ENCODE measurements around the gene PCMTD2. TPM values are rescaled to one million over a fixed set of nuclear protein-coding genes. Genes with fewer than 3 reads are reported as not detected.

The PCMTD2 gene
- total and polyA plus RNA-seq, 2 of the 13 experiments (the other 11 are each of a cell fraction or from before 2014, with no cell fraction given) = 47.0 to 76.9 TPM

DNA sequence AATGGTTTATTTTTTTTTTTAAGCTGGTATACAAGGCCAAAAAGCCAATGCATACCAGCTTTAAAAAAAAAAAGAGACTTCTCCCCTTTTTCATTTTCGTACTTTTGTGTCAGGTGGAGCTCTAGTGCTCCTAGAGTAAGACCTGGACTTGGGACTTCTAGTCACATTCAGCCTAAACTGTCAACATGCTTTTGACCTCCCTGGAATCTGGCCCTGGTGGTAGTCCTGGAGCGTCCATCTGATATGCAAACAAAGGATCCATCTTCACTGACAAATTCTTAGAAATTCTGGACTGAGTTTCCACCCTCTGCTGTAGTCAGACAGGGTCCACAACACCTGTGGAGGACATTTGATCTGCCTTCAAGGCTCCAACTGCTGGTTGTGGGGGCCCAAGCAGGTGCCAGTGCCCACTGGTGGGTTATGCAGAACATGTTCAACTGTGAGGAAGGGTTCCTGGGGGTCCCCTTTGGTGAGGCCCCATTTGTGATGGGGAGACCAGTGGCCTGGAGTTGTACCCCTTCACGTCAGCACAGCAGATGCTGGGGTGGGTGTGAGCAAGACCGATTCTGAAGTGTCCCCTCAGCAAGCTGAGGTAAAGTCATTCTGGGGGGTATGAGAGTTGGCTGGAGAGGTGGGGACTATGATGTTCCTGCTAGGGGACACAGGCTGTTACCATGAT is 12.6 kb upstream of the PCMTD2 start (continued):
- TF ChIP-seq, protein P1, sequence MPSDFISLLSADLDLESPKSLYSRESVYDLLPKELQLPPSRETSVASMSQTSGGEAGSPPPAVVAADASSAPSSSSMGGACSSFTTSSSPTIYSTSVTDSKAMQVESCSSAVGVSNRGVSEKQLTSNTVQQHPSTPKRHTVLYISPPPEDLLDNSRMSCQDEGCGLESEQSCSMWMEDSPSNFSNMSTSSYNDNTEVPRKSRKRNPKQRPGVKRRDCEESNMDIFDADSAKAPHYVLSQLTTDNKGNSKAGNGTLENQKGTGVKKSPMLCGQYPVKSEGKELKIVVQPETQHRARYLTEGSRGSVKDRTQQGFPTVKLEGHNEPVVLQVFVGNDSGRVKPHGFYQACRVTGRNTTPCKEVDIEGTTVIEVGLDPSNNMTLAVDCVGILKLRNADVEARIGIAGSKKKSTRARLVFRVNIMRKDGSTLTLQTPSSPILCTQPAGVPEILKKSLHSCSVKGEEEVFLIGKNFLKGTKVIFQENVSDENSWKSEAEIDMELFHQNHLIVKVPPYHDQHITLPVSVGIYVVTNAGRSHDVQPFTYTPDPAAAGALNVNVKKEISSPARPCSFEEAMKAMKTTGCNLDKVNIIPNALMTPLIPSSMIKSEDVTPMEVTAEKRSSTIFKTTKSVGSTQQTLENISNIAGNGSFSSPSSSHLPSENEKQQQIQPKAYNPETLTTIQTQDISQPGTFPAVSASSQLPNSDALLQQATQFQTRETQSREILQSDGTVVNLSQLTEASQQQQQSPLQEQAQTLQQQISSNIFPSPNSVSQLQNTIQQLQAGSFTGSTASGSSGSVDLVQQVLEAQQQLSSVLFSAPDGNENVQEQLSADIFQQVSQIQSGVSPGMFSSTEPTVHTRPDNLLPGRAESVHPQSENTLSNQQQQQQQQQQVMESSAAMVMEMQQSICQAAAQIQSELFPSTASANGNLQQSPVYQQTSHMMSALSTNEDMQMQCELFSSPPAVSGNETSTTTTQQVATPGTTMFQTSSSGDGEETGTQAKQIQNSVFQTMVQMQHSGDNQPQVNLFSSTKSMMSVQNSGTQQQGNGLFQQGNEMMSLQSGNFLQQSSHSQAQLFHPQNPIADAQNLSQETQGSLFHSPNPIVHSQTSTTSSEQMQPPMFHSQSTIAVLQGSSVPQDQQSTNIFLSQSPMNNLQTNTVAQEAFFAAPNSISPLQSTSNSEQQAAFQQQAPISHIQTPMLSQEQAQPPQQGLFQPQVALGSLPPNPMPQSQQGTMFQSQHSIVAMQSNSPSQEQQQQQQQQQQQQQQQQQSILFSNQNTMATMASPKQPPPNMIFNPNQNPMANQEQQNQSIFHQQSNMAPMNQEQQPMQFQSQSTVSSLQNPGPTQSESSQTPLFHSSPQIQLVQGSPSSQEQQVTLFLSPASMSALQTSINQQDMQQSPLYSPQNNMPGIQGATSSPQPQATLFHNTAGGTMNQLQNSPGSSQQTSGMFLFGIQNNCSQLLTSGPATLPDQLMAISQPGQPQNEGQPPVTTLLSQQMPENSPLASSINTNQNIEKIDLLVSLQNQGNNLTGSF (CRISPR knock-in tag; IDR thresholded peaks at IDR 0.05) = peak; percentile 29; the same call in 1 of the 2 replicates
- TF ChIP-seq BCL6 (CRISPR knock-in tag; IDR thresholded peaks at IDR 0.05) (peak; percentile 100), SP140L (CRISPR knock-in tag; IDR thresholded peaks at IDR 0.05; ENCODE audit: borderline replicate concordance) (no peak), MAZ (IDR thresholded peaks at IDR 0.05; ENCODE audit: borderline replicate concordance, low read depth, low read length) (no peak), MAZ (CRISPR knock-in tag; IDR thresholded peaks at IDR 0.05; ENCODE audit: low read depth) (no peak), ATRX (CRISPR knock-in tag; IDR thresholded peaks at IDR 0.05; ENCODE audit: borderline replicate concordance) (no peak), YEATS2 (CRISPR knock-in tag; IDR thresholded peaks at IDR 0.05; ENCODE audit: borderline replicate concordance) (peak; percentile 73; the same call in 1 of the 2 replicates), FOXK1 (CRISPR knock-in tag; IDR thresholded peaks at IDR 0.05; ENCODE audit: borderline replicate concordance, low read depth) (peak; percentile 96), TOPORS (CRISPR knock-in tag; IDR thresholded peaks at IDR 0.05) (0 out of 2 replicates have a peak, but pooled peaks have one; percentile 12), ZNF101 (CRISPR knock-in tag; IDR thresholded peaks at IDR 0.05; ENCODE audit: borderline replicate concordance, low read depth) (no peak), ZNF614 (CRISPR knock-in tag; IDR thresholded peaks at IDR 0.05; ENCODE audit: borderline replicate concordance) (peak; percentile 88; the same call in 1 of the 2 replicates), NCOA1 (CRISPR knock-in tag; IDR thresholded peaks at IDR 0.05) (no peak), TBX2 (CRISPR knock-in tag; IDR thresholded peaks at IDR 0.05; ENCODE audit: borderline replicate concordance) (peak; percentile 73; the same call in 1 of the 2 replicates), MED8 (CRISPR knock-in tag; IDR thresholded peaks at IDR 0.05; ENCODE audit: insufficient replicate concordance) (peak; percentile 27), ZNF557 (CRISPR knock-in tag; IDR thresholded peaks at IDR 0.05) (no peak), ZNF577 (CRISPR knock-in tag; IDR thresholded peaks at IDR 0.05; ENCODE audit: borderline replicate concordance, low read depth) (no peak), FOXP1 (IDR thresholded peaks at IDR 0.05) (no peak), FOXP1 (CRISPR knock-in tag; IDR thresholded peaks at IDR 0.05) (peak; percentile 82), RELA (CRISPR knock-in tag; IDR thresholded peaks at IDR 0.05) (no peak), PTBP1 (IDR thresholded peaks at IDR 0.05; ENCODE audit: low read depth, low read length, poor library complexity, severe bottlenecking) (no peak)
- TF ChIP-seq, protein P2, sequence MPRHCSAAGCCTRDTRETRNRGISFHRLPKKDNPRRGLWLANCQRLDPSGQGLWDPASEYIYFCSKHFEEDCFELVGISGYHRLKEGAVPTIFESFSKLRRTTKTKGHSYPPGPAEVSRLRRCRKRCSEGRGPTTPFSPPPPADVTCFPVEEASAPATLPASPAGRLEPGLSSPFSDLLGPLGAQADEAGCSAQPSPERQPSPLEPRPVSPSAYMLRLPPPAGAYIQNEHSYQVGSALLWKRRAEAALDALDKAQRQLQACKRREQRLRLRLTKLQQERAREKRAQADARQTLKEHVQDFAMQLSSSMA (CRISPR knock-in tag; IDR thresholded peaks at IDR 0.05) = peak; percentile 55; the same call in 1 of the 2 replicates
- TF ChIP-seq, protein P3, sequence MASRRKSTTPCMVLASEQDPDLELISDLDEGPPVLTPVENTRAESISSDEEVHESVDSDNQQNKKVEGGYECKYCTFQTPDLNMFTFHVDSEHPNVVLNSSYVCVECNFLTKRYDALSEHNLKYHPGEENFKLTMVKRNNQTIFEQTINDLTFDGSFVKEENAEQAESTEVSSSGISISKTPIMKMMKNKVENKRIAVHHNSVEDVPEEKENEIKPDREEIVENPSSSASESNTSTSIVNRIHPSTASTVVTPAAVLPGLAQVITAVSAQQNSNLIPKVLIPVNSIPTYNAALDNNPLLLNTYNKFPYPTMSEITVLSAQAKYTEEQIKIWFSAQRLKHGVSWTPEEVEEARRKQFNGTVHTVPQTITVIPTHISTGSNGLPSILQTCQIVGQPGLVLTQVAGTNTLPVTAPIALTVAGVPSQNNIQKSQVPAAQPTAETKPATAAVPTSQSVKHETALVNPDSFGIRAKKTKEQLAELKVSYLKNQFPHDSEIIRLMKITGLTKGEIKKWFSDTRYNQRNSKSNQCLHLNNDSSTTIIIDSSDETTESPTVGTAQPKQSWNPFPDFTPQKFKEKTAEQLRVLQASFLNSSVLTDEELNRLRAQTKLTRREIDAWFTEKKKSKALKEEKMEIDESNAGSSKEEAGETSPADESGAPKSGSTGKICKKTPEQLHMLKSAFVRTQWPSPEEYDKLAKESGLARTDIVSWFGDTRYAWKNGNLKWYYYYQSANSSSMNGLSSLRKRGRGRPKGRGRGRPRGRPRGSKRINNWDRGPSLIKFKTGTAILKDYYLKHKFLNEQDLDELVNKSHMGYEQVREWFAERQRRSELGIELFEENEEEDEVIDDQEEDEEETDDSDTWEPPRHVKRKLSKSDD (CRISPR knock-in tag; IDR thresholded peaks at IDR 0.05; ENCODE audit: low read depth) = peak; percentile 74; the same call in 1 of the 2 replicates
